ENCODE measurements around the gene PEX16. TPM values are rescaled to one million over a fixed set of nuclear protein-coding genes. Genes with fewer than 3 reads are reported as not detected.

The PEX16 gene
- total and polyA plus RNA-seq, 9 of the 15 experiments (the other 6 are each of a cell fraction or from before 2014, with no cell fraction given) = 1.5 to 43.9 (median 14.6) TPM

DNA sequence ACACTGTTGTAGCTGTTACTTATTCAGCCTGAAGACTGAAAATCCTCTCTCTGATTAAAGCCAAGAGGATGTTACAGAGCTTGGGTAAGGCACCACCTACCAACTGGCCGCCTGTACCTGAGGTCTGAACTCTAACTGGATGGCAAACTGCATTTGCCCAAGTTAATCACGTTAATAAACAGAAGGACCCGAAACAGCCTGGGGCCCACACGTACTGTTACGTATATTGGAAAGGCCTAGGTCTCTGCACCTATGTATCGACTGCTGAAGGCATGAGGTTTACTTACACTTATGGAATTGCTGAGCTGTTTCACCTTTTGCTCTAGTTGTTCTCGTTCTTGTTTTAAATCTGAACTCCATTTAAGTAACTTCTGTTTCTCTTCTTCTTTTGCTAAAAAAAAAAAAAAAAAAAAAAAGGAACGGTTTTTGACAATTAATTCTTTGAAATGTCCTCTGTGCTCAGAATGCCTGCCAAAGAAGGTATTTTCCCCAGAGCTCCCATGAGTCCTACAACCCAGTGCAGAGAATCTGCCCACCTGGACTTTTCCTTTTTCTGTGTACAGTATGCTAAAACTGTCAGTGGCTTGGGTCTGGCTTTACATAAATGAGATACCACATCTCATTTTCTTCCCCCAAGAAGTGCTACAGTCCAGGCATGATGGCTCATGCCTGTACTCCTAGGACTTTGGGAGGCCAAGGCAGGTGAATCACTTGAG, 17.8 kb upstream of the PEX16 start:
- Histone ChIP-seq H3K36me3 (ENCODE audit: control insufficient read depth, insufficient read depth, low read length) (peaks cover 49% of the 10 kb centered on the region; the same call in 2 of the 3 replicates), H3K27me3 (ENCODE audit: control insufficient read depth in 2 of 2, insufficient read depth in 2 of 2, low read length in 2 of 2) (no peaks in the 10 kb centered on the region), H3K4me3 (no peak overlapping the region), H3K79me2 (ENCODE audit: control insufficient read depth, insufficient read depth, low read length) (no peaks in the 10 kb centered on the region), H2AFZ (ENCODE audit: low read depth, low read length) (no peak overlapping the region), H3K4me2 (ENCODE audit: insufficient read depth, low read length) (no peak overlapping the region), H3K9me1 (ENCODE audit: control insufficient read depth, insufficient read depth, low read length) (no peaks in the 10 kb centered on the region), H3K9ac (ENCODE audit: insufficient read depth in 1 of 2, low read depth in 2 of 2, low read length in 2 of 2) (no peak overlapping the region; a peak in 1 of 4 replicates), H3K27ac (ENCODE audit: extremely low read depth, low read depth, low read length) (no peak overlapping the region), H3K4me1 (replicated peaks in 1 of 2; ENCODE audit: control insufficient read depth in 2 of 2, insufficient read depth in 2 of 2, low read length in 2 of 2) (peaks cover 0 to 12% of the 10 kb centered on the region in 2 experiments; a peak in 2 of 5 replicates), H3K9me3 (replicated peaks; ENCODE audit: control insufficient read depth, insufficient read depth, low read depth, low read length) (no peaks in the 10 kb centered on the region), H4K20me1 (replicated peaks; ENCODE audit: control insufficient read depth, insufficient read depth, low read length) (no peaks in the 10 kb centered on the region)
- DNase-seq (ENCODE audit: extremely low read depth in 1 of 4, low spot score in 3 of 4) = no peak
- in situ Hi-C loops (cut with MboI) = no loop called here
- BruUV-seq (replicated peaks) = no TSS peak
- 73% methylated on average over 7 of the region's 8 CpGs for WGBS (ENCODE audit: insufficient coverage, low coverage, missing lambda C conversion rate)
- no peak for TF ChIP-seq SIRT6 (IDR thresholded peaks at IDR 0.05; ENCODE audit: low read depth, low read length)
- no peak for TF ChIP-seq XRCC5 (IDR thresholded peaks at IDR 0.05; ENCODE audit: low read depth, low read length)
- no peak for TF ChIP-seq ZNF561 (CRISPR knock-in tag; conservative IDR thresholded peaks at IDR 0.05)
- no peak for TF ChIP-seq RREB1 (CRISPR knock-in tag; IDR thresholded peaks at IDR 0.05)
- no peak for TF ChIP-seq ZNF398 (CRISPR knock-in tag; IDR thresholded peaks at IDR 0.05)
- TF ChIP-seq CCAR2 (IDR thresholded peaks at IDR 0.05; ENCODE audit: low read depth, low read length) = no peak
- no peak for TF ChIP-seq TBP (optimal IDR thresholded peaks at IDR 0.05; ENCODE audit: low read depth, low read length)
- no peak for TF ChIP-seq U2AF2 (optimal IDR thresholded peaks at IDR 0.05; ENCODE audit: low read depth, low read length)
- TF ChIP-seq NFE2L1 (tag; IDR thresholded peaks at IDR 0.05; ENCODE audit: borderline replicate concordance, low read depth) = no peak
- TF ChIP-seq FOXO4 (CRISPR knock-in tag; IDR thresholded peaks at IDR 0.05) = no peak
- ChIA-PET CTCF (ENCODE audit: low intra/inter-chr PET ratio) (no interaction called here), POLR2A (interaction anchor here (1.0 to 1.3 kb wide), 2 partner anchors 10 to 14 kb away, joined by 3 to 4 read pairs; no protein-coding TSS in a partner anchor)
- ATAC-seq = no peak
- no peak for FAIRE-seq
- intact Hi-C loops (cut with micrococcal nuclease) = no loop called here

Data from K562 (cell line).